ENCODE data around the gene ERAP2. TPM values are rescaled to one million over a fixed set of nuclear protein-coding genes. Genes with fewer than 3 reads are reported as not detected.

Gene ERAP2
- total RNA-seq, 2 experiments from 2014 or later: 56.6 to 61.4 TPM

GRCh38 chr5:96957254-96958049 is 81.2 kb downstream of the ERAP2 start:
- intact Hi-C loops (cut with DNase I, micrococcal nuclease): loop anchor here in 1 of 2 experiments (2.0 kb wide), 1 partner anchor 13 kb away; no protein-coding TSS in a partner anchor
- peak overlapping the region; percentile 79 for H3K4me3 Mint-ChIP-seq
- H3K27me3 ChIP-seq (ENCODE audit: control insufficient read depth in 1 of 2, insufficient read depth in 2 of 2, low read length in 2 of 2): no peaks in the 10 kb centered on the region
- POLR2A ChIA-PET: interaction anchor here (0.6 to 2.1 kb wide), 10 partner anchors 14 to 149 kb away, joined by 3 to 23 read pairs (median 4); partner anchors contain the start of genes ERAP1 and LNPEP
- no peak for TF ChIP-seq CTCF (IDR thresholded peaks at IDR 0.05)
- DNase-seq (peak in 3 of 14 experiments; percentile 22 to 42 (median 27)), ATAC-seq (ENCODE audit: poor library complexity) (no peak)
- H3K27me3 Mint-ChIP-seq: no peaks in the 10 kb centered on the region
- peaks cover 83% of the 10 kb centered on the region for H3K4me1 Mint-ChIP-seq (ENCODE audit: low read depth)
- H3K4me1 ChIP-seq (ENCODE audit: insufficient read depth, low read length): peaks cover 45% of the 10 kb centered on the region
- H3K36me3 Mint-ChIP-seq (ENCODE audit: low read depth): peaks cover 28% of the 10 kb centered on the region
- peak overlapping the region; percentile 1 for H3K4me3 ChIP-seq (ENCODE audit: low read length)
- H3K27ac ChIP-seq (ENCODE audit: low read depth in 1 of 2, low read length in 2 of 2): peak overlapping the region; percentile 27 to 48
- peak overlapping the region; percentile 88 for H3K27ac Mint-ChIP-seq
- CTCF ChIA-PET: interaction anchor here (1.0 to 1.3 kb wide), 3 partner anchors 17 to 40 kb away, joined by 3 to 4 read pairs (median 4); partner anchors contain the start of gene LNPEP
- H3K36me3 ChIP-seq (ENCODE audit: insufficient read depth, low read length): no peaks in the 10 kb centered on the region
- H3K9me3 ChIP-seq (ENCODE audit: control insufficient read depth in 1 of 2, insufficient read depth in 1 of 2, low read length in 2 of 2): no peaks in the 10 kb centered on the region
- H3K9me3 Mint-ChIP-seq: no peaks in the 10 kb centered on the region

- no peak for TF ChIP-seq CTCF (IDR thresholded peaks at IDR 0.05)
- Mint-ChIP-seq H3K27ac (peak overlapping the region; percentile 88), H3K27me3 (no peaks in the 10 kb centered on the region), H3K4me1 (ENCODE audit: low read depth) (peaks cover 83% of the 10 kb centered on the region), H3K36me3 (ENCODE audit: low read depth) (peaks cover 28% of the 10 kb centered on the region), H3K4me3 (no peak overlapping the region), H3K9me3 (no peaks in the 10 kb centered on the region)
- ChIA-PET CTCF (interaction anchor here (0.6 kb wide), 1 partner anchor 38 kb away, joined by 3 read pairs; no protein-coding TSS in a partner anchor), POLR2A (interaction anchor here (1.1 to 1.7 kb wide), 2 partner anchors 23 to 35 kb away, joined by 4 to 8 read pairs; partner anchors contain the start of gene LNPEP)
- Histone ChIP-seq H3K9me3 (ENCODE audit: control insufficient read depth in 1 of 2, insufficient read depth in 1 of 2, low read length in 2 of 2) (no peaks in the 10 kb centered on the region), H3K36me3 (ENCODE audit: insufficient read depth, low read length) (peaks cover 3% of the 10 kb centered on the region), H3K4me3 (ENCODE audit: low read length) (no peak overlapping the region), H3K4me1 (ENCODE audit: insufficient read depth, low read length) (peaks cover 51% of the 10 kb centered on the region), H3K27ac (ENCODE audit: low read depth in 1 of 2, low read length in 2 of 2) (peak overlapping the region; percentile 14 to 37), H3K27me3 (ENCODE audit: control insufficient read depth in 1 of 2, insufficient read depth in 2 of 2, low read length in 2 of 2) (no peaks in the 10 kb centered on the region)
- DNase-seq (no peak), ATAC-seq (ENCODE audit: poor library complexity) (no peak)
- intact Hi-C loops (cut with DNase I, micrococcal nuclease): loop anchor here in 1 of 2 experiments (2.0 kb wide), 1 partner anchor 14 kb away; no protein-coding TSS in a partner anchor
Measured at GRCh38 chr5:96958977-96959376, 82.7 kb downstream of the ERAP2 start.

- CTCF ChIA-PET: interaction anchor here (0.8 to 1.4 kb wide), 8 partner anchors 17 to 209 kb away, joined by 3 to 6 read pairs (median 3); partner anchors contain the start of genes ERAP1 and LNPEP
- H3K27ac ChIP-seq (ENCODE audit: low read depth in 1 of 2, low read length in 2 of 2): peak overlapping the region; percentile 68 to 70
- H3K9me3 Mint-ChIP-seq: no peaks in the 10 kb centered on the region
- intact Hi-C loops (cut with DNase I, micrococcal nuclease): no loop called here
- peaks cover 23% of the 10 kb centered on the region for H3K36me3 Mint-ChIP-seq (ENCODE audit: low read depth)
- POLR2A ChIA-PET: interaction anchor here (0.6 to 3.6 kb wide), 14 partner anchors 11 to 92 kb away, joined by 3 to 59 read pairs (median 4); partner anchors contain the start of genes ERAP2 and LNPEP
- peaks cover 49% of the 10 kb centered on the region for H3K4me1 ChIP-seq (ENCODE audit: insufficient read depth, low read length)
- H3K4me1 Mint-ChIP-seq (ENCODE audit: low read depth): peaks cover 93% of the 10 kb centered on the region
- ATAC-seq (ENCODE audit: poor library complexity) (peak; percentile 67), DNase-seq (peak in 3 of 14 experiments; percentile 76 to 83 (median 78))
- H3K27me3 Mint-ChIP-seq: no peaks in the 10 kb centered on the region
- H3K36me3 ChIP-seq (ENCODE audit: insufficient read depth, low read length): peaks cover 3% of the 10 kb centered on the region
- H3K4me3 ChIP-seq (ENCODE audit: low read length): no peak overlapping the region
- H3K27me3 ChIP-seq (ENCODE audit: control insufficient read depth in 1 of 2, insufficient read depth in 2 of 2, low read length in 2 of 2): no peaks in the 10 kb centered on the region
- peak overlapping the region; percentile 91 for H3K27ac Mint-ChIP-seq
- no peaks in the 10 kb centered on the region for H3K9me3 ChIP-seq (ENCODE audit: control insufficient read depth in 1 of 2, insufficient read depth in 1 of 2, low read length in 2 of 2)
- no peak for TF ChIP-seq CTCF (IDR thresholded peaks at IDR 0.05)
- peak overlapping the region; percentile 84 for H3K4me3 Mint-ChIP-seq
Measured at GRCh38 chr5:96961053-96961452, 84.8 kb downstream of the ERAP2 start.
